ENCODE data around the gene FBXL14.
"Not testable (repeated sequence)": the region's sequence is repeated elsewhere in the genome, so short reads cannot be mapped to it uniquely, and the experiment has no call there.

Gene FBXL14

DNA sequence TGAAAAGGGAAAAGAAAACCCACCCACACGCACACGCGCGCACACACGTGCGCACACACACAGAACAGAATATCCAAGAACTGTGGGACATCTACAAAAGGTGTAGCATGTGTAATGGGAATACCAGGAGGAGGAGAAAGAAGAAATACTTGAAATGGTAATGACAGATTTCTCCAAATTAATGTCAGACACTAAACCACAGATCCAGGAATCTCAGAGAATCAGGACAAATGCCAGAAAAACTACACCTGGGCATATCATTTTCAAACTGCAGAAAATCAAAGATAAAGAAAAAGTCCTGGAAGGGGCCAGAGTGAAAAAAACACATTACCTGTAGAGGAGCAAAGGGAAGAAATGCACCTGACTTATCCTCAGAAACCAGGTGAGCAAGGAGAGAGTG is 26.5 kb downstream of the FBXL14 start:
- no peak for DNase-seq

GRCh38 chr12:1566449-1567135 is 27.8 kb downstream of the FBXL14 start:
- no peak for DNase-seq

DNA sequence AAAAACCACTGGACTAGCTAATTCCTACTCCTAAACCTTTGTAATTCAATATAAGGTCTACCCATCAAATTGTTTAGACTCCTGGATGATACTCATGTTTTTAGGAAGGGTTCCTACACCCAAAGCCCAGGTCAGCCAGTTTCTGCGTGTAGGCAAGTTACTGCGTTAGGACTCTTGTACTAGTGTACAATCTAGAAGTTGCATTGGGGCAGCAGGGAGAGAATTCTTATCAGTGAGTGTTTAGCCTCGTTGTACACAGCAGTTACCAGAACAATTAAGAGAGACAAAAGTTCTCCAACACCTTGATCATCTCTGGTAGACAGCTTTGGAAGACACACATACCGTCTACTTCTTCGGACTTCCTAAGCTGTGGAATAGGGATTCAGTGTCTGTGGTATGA is 29.2 kb downstream of the FBXL14 start:
- no peak for DNase-seq

- DNase-seq = no peak
Measured at GRCh38 chr12:1564067-1564466, 30.3 kb downstream of the FBXL14 start.

- no peak for DNase-seq
Measured at GRCh38 chr12:1562813-1563407, 31.5 kb downstream of the FBXL14 start.

DNA sequence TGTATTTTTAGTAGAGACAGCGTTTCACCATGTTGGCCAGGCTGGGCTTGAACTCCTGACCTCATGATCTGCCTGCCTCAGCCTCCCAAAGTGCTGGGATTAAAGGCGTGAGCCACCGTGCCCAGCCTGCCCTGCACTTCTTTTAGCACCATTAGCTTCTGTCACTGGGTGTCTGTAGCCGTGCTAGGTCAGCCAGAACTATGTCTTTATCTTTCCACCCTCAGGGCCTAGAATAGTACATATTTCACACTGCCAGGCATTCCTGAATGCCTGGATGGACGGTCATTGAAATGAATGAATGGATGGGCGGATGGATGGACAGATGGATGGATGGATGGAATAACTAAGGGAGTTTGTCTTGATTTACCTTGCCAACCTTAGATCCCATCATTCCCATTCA is 33.7 kb downstream of the FBXL14 start:
- no peak for DNase-seq

- DNase-seq = peak; percentile 26 to 96 (median 75)
Measured at GRCh38 chr12:1559676-1560091, 34.7 kb downstream of the FBXL14 start.

- DNase-seq = not testable (repeated sequence)
Measured at GRCh38 chr12:1558108-1558507, 36.3 kb downstream of the FBXL14 start.

DNA sequence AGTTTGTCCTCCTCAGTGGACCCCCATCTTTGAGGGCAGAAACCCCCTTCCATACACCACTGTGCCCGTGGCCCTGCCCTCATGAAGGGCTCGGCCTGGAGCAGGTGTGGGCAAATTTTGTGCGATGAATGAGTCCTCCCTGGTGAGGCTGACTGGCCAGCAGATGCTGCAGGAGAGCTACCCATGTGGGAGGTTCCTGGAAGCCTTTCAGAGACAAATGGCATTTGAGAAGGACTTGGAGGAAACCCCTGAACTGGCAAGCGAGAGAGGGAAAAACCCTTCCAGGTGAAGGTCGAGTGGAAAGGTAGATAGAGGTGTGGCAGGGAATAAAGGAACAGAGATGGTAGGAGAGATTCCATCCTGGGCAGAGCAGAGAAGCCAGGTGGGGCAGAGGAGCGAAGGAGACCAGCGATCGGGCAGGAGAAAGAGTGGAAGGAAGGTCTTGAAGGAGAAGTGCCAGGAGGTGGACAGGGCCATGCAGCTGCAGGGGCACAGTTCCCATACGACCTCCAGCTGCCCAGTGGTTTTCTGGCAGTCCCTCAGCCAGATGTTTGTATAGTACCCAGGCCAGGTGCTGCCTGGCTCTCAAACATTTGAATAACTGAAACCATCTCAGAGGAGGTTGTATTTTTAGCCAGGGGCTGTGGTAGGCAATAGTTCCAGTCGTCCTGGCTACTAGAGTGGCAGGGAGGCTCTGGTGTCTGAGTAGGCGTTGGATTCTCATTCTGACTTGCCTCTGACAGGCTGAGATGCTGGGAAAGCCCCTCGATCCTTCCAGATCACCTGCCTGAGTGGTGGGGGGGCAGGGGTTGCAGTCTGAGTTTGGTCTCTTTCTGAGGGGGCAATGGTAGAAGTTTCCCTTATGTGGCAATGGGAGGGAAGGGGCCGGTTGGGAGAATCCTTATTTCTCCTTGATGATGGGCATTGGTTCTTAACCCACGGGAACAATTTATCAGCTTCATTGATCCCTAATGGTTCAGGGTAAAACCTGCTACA is 40.1 kb downstream of the FBXL14 start:
- no peak for DNase-seq

DNA sequence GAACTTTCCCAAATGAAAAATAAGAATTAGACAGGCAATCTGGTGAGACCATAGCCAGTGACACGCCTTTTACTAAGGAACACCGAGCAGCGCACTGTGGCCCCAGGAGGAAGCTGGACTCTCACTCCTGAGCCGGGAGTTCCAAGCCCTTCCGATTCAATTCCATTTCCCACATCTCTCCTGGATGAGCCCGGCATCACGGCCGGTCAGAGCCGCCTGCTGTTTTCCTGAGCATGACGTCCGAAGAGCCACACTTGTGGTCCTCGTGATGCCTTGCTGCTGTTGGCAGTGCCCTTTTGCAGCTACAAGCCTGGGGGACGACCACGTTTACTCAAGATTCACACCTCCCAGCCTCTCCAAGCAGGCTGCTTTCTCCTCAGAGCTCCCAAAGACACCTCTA is 40.8 kb downstream of the FBXL14 start:
- no peak for DNase-seq

GRCh38 chr12:1552911-1553491 is 41.4 kb downstream of the FBXL14 start:
- no peak for DNase-seq

DNA sequence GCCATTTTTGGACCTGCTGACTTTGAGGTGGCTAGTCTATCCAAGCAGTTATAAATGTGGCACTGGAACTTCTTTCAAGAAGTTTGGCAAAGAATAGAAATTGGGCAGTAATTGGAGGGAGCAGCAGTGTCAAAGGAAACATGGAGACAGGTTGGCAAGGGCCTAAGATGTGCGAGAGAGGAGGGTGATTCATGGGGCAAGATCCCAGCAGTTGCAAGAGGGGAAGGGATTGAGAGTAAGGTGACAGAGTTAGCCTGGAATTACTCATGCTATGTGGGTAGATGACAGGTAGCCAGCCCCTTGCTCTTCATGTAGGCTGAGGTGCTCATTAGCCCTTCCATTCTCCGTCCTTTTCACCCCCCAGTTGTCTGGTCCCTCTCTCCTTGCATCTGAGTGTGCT is 42.2 kb downstream of the FBXL14 start:
- DNase-seq = no peak

DNA sequence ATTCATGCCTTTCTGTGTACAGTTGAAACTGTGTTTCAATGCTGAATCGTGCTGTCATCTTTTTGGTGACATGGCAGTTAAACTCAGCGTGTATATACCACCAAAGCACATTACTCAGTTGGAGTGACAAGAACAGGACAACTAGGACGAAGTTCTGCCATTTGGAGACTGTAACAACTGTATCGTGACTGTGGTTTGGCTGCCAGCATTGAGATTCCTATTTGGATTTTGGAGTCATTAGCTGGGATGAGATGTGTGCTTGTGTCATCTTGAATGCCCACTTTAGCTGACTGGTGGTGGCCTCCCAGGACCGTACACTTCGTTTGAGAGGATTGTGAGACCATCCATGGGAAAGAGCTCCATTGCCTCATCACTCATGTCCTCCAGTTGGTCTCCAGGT is 42.9 kb downstream of the FBXL14 start:
- DNase-seq = no peak

DNA sequence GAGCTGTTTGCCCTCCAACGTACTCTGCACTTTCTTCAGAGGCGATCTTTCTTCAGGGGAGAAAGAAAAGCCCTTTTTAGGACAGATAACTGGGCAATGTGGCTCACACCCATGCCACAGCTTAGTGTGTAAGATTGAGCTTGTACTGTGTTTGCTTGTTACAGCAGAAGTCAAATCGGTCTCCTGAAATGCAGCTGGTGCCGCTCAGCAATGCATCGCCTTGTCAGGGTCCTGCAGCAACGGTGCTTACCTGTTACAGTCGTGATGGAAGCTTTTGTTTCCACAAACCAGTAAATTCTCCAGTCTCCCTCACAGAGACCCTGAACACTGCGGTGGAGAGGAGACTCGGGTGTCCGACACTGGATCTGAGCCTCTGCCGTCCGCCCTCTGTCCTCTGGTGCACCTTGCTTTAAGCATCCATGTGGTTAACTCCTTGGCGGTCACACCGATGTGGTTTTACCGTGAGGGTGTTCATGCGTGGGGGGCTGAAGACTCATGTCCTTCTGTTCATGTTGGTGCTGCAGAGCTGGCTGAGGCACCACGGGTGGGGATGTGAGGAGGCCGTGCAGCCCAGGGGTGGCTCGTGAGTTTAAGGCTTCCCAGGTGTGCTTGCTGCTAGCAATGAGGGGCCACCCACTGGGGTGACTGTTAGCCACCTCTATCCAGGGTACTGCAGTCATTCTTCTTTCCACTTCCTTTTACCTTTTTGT is 47.3 kb downstream of the FBXL14 start:
- DNase-seq = no peak

DNA sequence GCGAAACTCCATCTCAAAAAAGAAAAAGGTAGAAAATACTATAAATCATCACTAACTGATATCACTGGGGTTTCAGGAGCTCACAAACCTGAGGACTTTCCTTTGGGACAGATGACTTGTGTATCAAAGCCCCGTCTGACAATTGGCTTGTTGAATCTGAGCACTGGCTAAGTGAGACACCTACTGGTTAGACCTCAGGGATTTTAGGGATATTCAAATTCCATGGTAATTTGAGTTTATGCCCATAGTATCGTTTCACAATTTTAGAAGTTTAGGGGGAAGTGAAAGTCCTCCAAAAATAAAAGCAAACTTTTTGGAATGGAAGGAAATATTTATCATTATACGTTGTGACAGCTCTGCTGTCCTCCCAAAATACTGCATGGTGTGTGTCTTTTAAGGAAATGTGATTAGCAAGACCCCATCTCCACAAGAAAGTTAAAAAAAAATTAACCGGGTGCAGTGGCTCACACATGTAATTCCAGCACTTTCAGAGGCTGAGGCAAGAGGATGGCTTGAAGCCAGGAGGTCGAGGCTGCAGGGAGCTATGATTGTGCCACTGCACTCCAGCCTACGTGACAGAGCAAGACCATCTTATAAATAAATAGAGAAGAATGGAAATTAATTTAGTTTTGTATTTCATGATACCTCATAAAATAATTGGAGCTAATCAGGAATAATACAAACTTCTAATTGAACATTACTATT is 49.2 kb downstream of the FBXL14 start:
- DNase-seq = peak in 1 of 3 experiments; percentile 22

- DNase-seq = no peak
Measured at GRCh38 chr12:1542599-1542998, 51.8 kb downstream of the FBXL14 start.

DNA sequence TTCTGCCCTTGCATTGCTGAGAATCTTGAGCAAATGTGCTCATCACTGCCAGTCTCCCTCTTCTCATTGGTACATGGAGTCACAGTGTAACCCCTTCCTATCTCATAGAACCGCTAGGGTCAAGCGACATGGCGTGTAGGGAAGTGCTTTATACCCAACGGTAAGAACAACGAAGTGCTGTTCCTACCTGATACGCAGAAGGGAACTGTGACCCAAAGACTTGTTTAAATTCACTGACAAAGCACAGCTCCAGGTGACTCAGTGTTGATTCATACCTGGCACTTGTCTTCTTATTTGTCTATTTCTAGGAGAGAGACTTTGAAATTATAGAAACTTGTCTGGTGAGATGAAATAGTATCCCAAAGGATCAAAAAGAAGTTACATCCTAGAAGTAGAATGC is 53.7 kb downstream of the FBXL14 start:
- DNase-seq = no peak

GRCh38 chr12:1539135-1539534 is 55.2 kb downstream of the FBXL14 start:
- no peak for DNase-seq

DNA sequence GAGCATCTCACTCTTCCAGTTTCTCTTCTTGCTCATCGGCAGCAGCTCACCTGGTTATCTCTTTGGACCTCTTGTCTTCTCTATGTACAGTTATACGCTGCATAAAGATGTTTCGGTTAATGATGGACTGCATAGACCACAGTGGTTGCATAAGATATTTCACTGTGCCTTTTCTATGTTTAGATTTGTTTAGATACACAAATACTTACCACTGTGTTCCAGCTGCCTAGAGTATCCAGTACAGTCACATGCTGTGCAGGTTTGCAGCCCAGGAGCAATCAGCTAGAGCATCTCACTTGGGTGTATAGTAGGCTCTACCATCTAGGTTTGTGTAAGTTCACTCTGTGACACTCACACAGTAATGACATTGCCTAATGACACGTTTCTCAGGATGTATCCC is 57.6 kb downstream of the FBXL14 start:
- DNase-seq = no peak

- no peak for DNase-seq
Measured at GRCh38 chr12:1534748-1535147, 59.6 kb downstream of the FBXL14 start.

DNA sequence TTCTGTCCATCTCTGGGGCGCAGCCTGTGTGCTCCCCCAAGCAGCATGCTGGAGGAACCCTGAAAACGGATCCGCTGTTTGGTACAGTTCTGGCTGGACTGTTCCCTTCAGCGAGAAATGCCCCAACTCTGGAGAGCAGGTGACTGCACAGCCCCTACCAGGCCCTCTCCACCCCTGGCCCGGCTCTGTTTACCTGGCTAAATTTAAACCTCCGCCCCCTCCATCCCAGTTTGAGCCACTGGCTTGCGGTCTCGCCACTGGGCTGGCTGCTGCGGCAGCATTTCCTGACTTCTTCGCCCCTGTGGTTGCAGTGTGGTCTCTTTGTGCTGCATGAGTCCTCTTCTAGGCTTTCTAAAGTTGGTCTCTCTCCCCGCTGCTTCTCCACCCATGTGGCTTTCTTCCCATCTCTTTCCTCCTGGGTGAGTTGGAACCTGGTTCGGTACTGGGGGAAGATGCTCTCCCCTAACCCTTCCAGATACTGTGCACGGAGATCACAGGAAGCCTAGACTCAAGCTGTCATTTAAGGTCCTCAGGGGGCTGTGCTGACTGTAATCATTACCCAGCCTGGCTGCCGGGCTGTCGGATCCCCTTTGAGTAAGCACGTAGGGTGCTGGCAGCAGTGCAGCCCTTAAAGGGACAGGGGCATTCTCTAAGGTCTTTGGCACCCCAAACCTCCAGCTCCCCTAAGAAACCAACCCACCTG is 60.6 kb downstream of the FBXL14 start:
- peak in 1 of 3 experiments; percentile 16 for DNase-seq

All from NCI-H1417 (cell line).